ENCODE results near the gene TAAR1. TPM values are rescaled to one million over a fixed set of nuclear protein-coding genes. Genes with fewer than 3 reads are reported as not detected.

TAAR1 gene
- total RNA-seq, 2 experiments from 2014 or later = not detected

DNA sequence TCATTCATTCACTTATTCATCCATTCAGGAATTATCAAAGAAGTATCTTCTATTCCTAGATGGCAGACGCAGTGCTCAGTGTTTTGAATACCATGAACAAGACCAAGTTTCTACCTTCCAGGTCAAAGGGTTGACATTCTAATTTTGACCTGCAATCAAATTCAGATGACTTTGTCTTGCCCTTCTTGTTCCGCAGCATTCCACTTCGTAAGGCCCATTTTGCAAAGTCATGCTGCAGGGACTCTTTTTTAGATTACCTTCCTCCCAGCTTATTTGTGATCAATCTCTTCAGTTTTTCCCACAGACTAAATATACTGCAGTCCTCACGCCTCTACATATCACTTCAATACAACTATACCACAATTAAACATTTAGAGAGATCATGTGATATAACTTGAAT lies 7.1 kb upstream of the TAAR1 start:
- no peaks in the 10 kb centered on the region for H3K36me3 Mint-ChIP-seq (ENCODE audit: low read depth)
- Histone ChIP-seq H3K4me3 (ENCODE audit: low read length) (no peak overlapping the region), H3K9me3 (ENCODE audit: control insufficient read depth in 1 of 2, insufficient read depth in 1 of 2, low read length in 2 of 2) (no peaks in the 10 kb centered on the region), H3K27me3 (ENCODE audit: control insufficient read depth in 1 of 2, insufficient read depth in 2 of 2, low read length in 2 of 2) (no peaks in the 10 kb centered on the region), H3K36me3 (ENCODE audit: insufficient read depth, low read length) (no peaks in the 10 kb centered on the region), H3K27ac (ENCODE audit: low read depth in 1 of 2, low read length in 2 of 2) (no peak overlapping the region), H3K4me1 (ENCODE audit: insufficient read depth, low read length) (peaks cover 3% of the 10 kb centered on the region)
- TF ChIP-seq, protein P1, sequence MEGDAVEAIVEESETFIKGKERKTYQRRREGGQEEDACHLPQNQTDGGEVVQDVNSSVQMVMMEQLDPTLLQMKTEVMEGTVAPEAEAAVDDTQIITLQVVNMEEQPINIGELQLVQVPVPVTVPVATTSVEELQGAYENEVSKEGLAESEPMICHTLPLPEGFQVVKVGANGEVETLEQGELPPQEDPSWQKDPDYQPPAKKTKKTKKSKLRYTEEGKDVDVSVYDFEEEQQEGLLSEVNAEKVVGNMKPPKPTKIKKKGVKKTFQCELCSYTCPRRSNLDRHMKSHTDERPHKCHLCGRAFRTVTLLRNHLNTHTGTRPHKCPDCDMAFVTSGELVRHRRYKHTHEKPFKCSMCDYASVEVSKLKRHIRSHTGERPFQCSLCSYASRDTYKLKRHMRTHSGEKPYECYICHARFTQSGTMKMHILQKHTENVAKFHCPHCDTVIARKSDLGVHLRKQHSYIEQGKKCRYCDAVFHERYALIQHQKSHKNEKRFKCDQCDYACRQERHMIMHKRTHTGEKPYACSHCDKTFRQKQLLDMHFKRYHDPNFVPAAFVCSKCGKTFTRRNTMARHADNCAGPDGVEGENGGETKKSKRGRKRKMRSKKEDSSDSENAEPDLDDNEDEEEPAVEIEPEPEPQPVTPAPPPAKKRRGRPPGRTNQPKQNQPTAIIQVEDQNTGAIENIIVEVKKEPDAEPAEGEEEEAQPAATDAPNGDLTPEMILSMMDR (IDR thresholded peaks at IDR 0.05) = no peak
- ChIA-PET CTCF (no interaction called here), POLR2A (no interaction called here)
- no peaks in the 10 kb centered on the region for H3K4me1 Mint-ChIP-seq (ENCODE audit: low read depth)
- no peak overlapping the region for H3K4me3 Mint-ChIP-seq
- H3K27me3 Mint-ChIP-seq = peaks cover 6% of the 10 kb centered on the region
- intact Hi-C loops (cut with DNase I, micrococcal nuclease) = loop anchor here (5.0 to 10.0 kb wide), 4 partner anchors 159 to 846 kb away; no protein-coding TSS in a partner anchor
- no peak overlapping the region for H3K27ac Mint-ChIP-seq
- no peak for ATAC-seq (ENCODE audit: poor library complexity)
- no peaks in the 10 kb centered on the region for H3K9me3 Mint-ChIP-seq
- no peak for DNase-seq

DNA sequence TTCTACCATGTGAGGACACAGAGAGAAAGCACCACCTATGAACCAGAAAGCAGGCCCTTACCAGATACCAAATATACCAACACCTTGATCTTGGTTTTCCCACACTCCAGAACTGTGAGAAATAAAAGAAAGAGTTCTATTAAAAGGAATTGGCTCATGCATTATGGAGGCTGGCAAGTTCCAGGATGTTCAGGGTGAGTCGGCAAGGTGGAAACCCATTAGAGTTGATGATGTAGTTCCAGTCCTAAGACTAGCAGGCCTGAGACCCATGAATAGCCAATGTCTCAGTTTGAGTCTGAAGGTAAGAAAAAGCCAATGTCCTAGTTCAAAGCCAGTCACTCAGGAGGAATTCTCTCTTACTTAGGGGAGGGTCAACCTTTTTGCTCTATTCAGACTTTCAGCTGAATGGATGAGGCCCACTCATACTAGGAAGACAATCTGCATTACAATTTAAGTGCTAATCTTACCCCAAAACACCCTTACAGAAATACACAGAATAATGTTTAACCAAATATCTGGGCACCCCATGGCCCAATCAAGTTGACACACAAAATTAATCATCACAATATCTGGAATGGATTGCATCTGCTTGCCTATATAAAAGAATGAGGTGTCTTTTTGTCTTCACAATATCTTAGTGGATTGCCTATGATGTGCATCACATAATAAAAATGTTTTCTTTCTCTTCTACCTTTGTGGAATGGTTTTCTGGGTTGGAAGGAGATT lies 5.5 kb upstream of the TAAR1 start:
- intact Hi-C loops (cut with DNase I, micrococcal nuclease) = loop anchor here (5.0 to 10.0 kb wide), 4 partner anchors 160 to 848 kb away; no protein-coding TSS in a partner anchor
- H3K4me3 ChIP-seq (ENCODE audit: low read length) = no peak overlapping the region
- Mint-ChIP-seq H3K27ac (no peak overlapping the region), H3K9me3 (no peaks in the 10 kb centered on the region), H3K4me3 (no peak overlapping the region), H3K27me3 (peaks cover 2% of the 10 kb centered on the region), H3K36me3 (ENCODE audit: low read depth) (no peaks in the 10 kb centered on the region), H3K4me1 (ENCODE audit: low read depth) (no peaks in the 10 kb centered on the region)
- H3K27ac ChIP-seq (ENCODE audit: low read depth in 1 of 2, low read length in 2 of 2) = no peak overlapping the region
- no peak for ATAC-seq (ENCODE audit: poor library complexity)
- H3K27me3 ChIP-seq (ENCODE audit: control insufficient read depth in 1 of 2, insufficient read depth in 2 of 2, low read length in 2 of 2) = no peaks in the 10 kb centered on the region
- ChIA-PET POLR2A (no interaction called here), CTCF (no interaction called here)
- DNase-seq = no peak
- H3K9me3 ChIP-seq (ENCODE audit: control insufficient read depth in 1 of 2, insufficient read depth in 1 of 2, low read length in 2 of 2) = no peaks in the 10 kb centered on the region
- no peaks in the 10 kb centered on the region for H3K36me3 ChIP-seq (ENCODE audit: insufficient read depth, low read length)
- TF ChIP-seq, protein P1 (IDR thresholded peaks at IDR 0.05) = no peak
- no peaks in the 10 kb centered on the region for H3K4me1 ChIP-seq (ENCODE audit: insufficient read depth, low read length)

DNA sequence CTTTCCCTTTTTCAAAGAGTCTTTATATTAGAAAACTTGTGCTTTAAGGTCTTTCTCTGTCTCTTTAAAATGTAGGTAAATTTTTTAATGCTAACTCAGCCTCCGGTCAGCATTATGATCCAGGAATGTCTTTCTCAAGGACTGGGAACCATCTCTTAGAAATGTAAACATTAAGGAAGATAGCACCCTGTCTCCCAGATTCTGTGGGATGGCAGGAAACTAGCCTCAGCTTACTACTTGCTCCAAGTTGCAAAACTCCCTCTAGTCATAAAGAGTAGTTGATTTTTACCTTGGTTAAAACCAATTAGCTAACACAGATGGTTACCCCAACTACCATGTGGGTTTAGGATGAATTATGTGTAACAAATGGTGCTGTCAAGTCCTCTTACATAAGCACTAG lies 4.7 kb upstream of the TAAR1 start:
- Histone ChIP-seq H3K9me3 (ENCODE audit: control insufficient read depth in 1 of 2, insufficient read depth in 1 of 2, low read length in 2 of 2) (no peaks in the 10 kb centered on the region), H3K4me3 (ENCODE audit: low read length) (no peak overlapping the region), H3K36me3 (ENCODE audit: insufficient read depth, low read length) (no peaks in the 10 kb centered on the region), H3K4me1 (ENCODE audit: insufficient read depth, low read length) (no peaks in the 10 kb centered on the region), H3K27me3 (ENCODE audit: control insufficient read depth in 1 of 2, insufficient read depth in 2 of 2, low read length in 2 of 2) (no peaks in the 10 kb centered on the region), H3K27ac (ENCODE audit: low read depth in 1 of 2, low read length in 2 of 2) (no peak overlapping the region)
- ChIA-PET CTCF (no interaction called here), POLR2A (no interaction called here)
- Mint-ChIP-seq H3K4me3 (no peak overlapping the region), H3K27ac (no peak overlapping the region), H3K27me3 (no peaks in the 10 kb centered on the region), H3K36me3 (ENCODE audit: low read depth) (no peaks in the 10 kb centered on the region), H3K9me3 (no peaks in the 10 kb centered on the region), H3K4me1 (ENCODE audit: low read depth) (no peaks in the 10 kb centered on the region)
- TF ChIP-seq, protein P1 (IDR thresholded peaks at IDR 0.05) = no peak
- no peak for ATAC-seq (ENCODE audit: poor library complexity)
- intact Hi-C loops (cut with DNase I, micrococcal nuclease) = loop anchor here in 1 of 2 experiments (10.0 kb wide), 2 partner anchors 161 to 381 kb away; no protein-coding TSS in a partner anchor
- DNase-seq = no peak

All from CD4-positive, alpha-beta T cell (primary cell).